HG03280 (cell line): ENCODE measurements around the gene VAPA.

ENCODE experiments used
- ATAC-seq: cut with Tn5 transposase; IDR thresholded peaks from one replicate; pipeline ENCODE4 v1.9.1; 2021; ENCODE audit warnings: mild to moderate bottlenecking, moderate library complexity; ENCODE audit not compliant: unreplicated experiment

Gene VAPA

DNA sequence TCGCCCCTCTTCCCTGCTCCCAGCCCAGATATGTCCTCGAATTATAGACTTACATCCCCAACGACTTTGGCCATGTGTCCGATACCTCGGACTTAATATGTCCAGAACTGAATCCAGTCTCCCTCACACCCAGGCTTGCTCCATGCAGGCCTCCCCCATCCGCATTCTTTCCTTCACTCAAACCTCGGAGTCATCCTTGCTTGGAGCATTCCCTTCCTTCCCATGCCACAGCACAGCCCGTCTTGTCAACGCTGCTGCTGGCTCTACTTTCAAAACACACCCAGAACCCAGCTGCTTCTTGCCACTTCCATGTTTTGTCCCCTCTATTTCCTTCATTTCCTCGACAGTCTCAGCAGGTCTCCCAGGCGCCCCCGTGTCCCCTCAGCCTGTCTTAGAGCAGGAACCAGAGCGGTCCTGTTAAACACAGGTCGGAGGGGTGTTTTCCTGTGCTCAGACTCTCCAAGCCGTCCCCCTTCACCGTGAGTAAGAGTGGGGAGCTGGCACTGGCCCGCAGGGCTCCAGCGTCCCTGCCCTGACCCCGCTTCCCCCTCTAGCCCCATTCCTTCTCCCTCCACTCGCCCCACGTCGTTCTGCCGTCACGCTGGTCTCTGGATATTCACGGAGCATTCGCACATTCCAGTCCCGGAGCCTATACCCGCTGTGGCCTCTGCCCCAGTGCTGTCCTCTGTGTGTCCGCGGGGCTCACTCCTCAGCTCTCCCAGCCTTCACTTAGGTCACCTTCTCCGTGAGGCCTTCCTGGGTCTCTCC is 54.4 kb downstream of the VAPA start:
- no peak for ATAC-seq

- no peak for ATAC-seq
Measured at GRCh38 chr18:9969247-9969646, 55.4 kb downstream of the VAPA start.

DNA sequence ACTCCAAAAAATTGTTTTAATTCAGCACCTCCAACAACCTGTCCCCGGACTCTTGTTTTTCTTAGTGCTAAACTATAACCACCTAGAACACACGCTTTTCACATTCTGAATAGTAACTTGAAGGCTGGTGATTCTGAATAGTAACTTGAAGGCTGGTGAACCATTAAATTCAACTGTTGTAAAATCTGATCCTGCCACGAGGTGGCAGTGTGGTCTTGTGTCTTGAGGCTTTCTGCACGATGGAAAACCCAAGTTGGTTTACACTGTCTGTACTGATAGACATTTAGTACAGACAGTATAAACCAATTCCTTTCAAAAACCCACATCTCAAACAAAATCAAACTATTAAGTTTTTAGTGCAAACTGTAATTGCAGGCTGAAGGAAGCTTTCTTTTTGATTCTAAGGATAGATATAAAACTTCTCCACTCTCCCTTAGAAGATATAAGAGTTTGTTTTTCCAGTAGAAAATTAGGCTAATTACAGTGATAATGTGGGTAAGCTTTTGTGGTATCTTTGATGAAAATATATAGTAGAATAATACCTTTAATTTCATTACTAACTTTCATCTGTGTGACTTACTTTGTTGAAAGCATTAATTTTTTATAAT is 57.6 kb downstream of the VAPA start:
- no peak for ATAC-seq

GRCh38 chr18:9973470-9973869 is 59.7 kb downstream of the VAPA start:
- no peak for ATAC-seq

DNA sequence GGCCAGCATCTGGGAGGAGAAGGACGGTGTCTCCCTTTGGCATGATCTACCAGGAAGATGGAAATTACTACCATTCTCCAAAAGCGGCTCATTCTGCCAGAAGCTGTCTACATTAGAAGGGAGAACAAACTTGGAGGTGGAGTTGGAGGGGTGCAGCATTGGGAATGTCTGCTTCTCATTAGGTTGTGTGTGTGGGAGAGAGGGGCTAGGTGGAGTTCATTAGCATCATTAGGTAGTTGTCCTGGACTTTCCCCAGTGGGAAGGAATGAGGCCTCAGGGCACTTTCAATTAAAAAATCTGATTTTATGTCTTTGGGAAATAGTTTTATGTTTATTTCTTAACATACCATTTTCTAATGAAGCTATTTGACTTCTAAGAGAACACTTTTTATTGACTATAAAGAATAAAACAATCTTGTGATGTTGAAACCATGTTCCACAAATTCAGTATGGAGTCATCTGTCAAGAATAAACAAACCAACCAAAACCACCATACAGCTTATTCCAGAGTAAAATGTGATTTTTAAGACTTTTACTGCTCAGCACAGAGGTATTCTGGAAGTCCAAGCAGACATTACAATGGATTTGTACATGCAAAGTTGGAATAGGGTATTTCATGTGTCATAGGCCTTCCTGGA is 60.6 kb downstream of the VAPA start:
- no peak for ATAC-seq

DNA sequence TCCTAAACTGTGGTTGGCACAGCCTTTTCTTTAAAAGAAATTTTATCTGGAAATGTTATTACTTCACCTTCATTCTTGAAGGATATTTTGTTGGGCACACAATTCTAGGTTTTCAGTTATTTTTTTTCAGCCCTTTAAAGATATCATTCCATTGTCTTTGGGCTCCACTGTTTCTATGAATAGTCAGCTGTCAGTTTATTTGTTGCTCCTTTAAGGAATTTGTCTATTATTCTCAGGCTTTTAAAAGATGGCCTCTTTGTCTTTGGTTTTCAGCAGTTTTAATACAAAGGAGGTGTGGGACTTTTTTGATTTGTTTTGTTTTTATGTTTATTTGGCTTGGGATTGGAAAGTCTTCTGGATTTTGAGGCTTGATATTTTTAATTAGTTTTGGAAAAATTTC is 61.8 kb downstream of the VAPA start:
- ATAC-seq: no peak

- ATAC-seq: no peak
Measured at GRCh38 chr18:9982711-9983110, 68.9 kb downstream of the VAPA start.

GRCh38 chr18:9984080-9984479 is 70.3 kb downstream of the VAPA start:
- no peak for ATAC-seq

DNA sequence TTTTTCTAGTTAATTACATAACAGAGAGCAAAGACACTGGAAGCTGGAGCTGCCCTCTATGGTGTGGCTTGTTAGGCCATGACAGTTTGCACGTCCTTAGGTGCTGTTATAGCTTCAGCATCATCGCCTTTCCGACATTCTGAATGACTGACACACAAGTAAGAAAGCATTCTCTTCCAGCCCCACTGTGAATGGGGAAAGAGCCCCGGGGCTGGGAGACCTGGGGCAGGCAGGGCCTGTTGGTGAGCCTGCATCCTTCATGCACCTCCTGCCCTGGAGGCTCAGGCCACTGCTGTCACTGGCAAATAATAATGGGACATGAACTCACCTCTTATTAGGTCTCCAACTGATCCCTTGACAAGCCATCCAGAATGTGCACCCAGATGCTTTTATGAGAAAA is 71.8 kb downstream of the VAPA start:
- ATAC-seq: no peak

DNA sequence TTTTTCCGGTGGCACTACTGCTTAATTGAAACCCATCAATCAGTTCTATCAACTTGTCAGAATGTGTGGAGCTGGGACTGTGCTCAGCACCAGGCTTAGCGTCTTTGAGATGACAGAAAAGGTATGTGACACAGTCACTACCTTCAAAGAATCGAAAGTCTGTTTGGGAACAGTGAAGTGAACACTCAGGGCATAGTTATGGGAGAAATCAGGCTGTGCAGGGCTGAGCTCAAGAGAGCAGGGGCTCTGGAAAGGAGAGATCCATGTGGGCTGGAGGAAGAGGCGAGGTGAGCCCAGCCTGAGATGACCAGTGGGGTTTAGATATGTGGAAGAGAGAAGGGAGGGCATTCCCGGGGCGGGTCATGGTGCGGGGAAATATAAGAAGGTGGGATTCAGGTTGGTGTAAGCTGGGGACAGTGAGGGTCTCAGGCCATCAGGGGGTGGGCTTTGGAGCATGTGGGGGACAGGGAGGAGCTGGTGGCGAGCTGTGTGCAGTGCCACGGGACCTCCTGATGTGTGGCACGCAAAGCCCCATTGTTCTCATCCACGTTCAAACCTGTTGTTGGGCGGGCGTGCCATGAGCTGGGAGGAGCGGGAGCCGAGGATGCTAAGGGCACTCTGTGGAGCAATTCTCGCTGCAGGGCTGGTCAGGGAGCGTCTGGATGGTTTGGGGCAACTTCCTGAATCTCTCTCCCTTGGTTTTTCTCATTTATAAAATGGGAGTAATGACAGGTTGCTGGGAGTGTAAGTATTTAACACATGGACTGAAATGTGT is 72.5 kb downstream of the VAPA start:
- no peak for ATAC-seq

- ATAC-seq: no peak
Measured at GRCh38 chr18:9987345-9987744, 73.5 kb downstream of the VAPA start.

DNA sequence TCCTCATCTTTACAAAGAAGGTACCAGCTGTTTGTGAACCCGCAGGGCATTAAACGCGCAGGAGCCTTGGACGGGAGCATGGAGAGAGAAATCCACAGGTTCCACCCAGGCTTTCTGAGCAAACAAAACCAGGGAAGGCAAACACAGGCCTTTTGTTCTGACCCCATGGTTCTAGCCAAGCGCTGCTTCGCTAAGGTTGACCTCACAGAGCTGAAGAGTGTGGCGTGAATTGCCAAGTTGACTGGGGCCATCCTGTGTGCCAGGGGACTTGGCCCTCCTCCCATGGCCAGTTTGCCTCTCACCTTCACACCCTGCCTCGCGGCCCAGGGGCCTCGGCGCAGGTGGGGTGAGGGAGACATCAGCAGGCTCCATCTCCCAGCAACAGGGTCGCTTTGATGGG is 74.1 kb downstream of the VAPA start:
- no peak for ATAC-seq

DNA sequence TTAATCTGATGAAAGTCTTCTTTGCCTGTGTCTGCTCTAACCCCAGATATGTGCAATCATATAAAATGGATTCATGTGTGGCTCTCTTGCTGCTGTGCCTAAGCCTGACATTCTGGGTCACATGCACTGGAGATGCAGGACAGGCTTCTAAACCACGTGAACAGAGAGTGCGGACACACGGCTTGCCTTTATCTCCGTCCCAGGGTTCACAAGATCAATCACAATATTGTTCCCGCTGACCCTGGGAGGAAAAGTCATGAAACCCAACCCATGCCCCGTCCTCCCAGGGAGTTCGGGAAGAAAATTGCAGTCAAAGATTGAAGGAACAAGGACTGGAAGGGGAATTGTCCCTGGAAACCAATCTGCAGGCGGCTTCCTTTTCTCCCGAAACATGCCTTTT is 74.8 kb downstream of the VAPA start:
- no peak for ATAC-seq

DNA sequence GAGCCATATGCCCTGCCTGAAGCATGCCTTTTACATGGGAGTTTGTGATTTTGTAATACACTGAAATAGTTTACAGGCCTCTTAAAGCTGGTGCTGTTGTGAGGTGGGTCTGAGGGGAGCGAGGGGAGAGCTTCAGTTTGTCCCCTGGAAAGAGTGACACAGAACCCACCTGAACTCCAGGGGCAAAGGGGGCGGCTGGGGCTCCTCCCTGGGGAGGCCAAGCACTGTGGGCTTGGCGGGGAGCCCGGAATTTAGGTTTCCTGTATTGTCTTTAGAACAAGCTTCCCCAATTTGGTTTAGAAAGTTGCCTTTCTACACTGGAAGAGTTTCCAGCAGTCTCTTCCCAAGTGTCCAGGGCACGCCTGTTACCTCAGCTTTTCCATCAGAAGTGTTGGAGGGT is 75.7 kb downstream of the VAPA start:
- no peak for ATAC-seq

DNA sequence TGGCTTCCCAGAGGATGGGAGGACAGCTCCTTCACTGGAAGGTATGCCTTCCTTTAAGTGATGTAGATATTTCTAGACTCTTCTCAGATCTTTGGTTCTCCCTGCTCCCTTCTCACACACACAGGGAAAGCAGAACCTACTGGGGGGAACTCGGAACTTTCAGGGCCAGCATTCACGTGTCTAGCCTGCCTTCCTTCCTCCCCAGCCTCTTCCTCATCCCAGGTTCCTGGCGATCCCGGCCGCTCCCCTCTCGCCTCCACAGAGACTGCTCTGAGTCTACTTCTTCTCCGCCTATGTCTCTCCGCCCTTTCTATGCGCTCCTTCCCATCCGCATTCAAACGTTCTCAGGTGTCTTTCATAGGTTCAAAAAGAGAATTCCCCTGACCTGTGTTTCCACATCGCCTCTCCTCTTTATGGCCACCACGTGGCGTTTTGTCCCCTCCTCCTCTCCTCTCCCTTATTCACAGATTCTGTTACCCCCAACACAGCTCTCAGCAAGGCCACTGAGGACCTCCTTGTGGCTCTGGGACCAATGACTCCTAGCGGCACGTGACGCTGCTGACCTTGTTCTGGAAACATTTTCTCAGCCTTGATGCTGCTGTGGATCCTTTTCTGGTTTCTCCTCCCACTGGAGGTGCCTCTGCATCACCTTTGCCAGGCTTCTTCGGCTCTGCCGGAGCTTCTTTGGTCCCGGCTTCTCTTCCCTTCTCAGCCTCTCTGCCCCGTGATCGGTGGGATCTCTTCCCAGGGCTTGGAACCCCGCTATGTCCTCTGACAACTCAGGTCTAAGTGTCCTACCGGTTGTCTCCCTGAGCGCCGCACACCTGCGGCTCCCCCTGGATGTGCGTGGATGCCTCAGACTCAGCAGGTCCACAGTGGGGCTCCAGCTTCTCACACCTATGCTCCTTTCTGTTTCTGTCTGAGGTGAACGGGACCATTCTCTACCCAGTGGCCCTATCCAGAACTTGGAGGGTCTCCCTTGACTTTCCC is 77.5 kb downstream of the VAPA start:
- ATAC-seq: no peak

DNA sequence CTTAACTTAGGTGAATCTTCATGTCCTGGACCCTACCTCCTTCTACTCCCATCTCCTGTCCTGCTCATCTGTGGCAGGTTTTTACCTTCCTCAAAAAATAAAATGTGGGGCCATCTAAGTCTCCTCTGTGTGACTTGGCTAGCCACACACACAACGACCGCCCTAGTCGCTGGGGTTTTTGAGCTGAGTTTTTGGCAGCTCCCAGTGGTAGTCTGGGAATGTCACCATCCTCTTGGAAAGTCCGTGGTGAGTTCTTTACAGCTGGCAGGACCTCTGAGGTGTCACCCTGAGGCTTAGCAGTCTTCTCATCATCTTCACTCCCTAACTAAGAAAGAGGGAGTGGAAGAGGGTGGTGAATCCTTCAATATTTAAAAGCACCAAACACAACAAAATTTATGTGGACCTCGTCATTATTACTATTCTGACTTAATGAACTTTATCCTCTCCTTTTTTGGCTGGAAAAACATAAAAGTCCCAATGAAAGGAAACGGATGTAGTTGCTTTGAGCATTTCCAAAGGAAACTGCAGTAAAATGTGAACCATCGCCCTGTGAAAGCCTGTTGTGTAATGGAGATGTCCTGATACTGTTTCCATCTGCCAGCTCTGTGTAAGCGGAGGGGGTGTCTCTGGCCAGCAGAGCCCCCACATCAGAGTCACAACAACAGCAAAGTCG is 78.6 kb downstream of the VAPA start:
- ATAC-seq: no peak

- ATAC-seq: no peak
Measured at GRCh38 chr18:9992973-9993520, 79.2 kb downstream of the VAPA start.

DNA sequence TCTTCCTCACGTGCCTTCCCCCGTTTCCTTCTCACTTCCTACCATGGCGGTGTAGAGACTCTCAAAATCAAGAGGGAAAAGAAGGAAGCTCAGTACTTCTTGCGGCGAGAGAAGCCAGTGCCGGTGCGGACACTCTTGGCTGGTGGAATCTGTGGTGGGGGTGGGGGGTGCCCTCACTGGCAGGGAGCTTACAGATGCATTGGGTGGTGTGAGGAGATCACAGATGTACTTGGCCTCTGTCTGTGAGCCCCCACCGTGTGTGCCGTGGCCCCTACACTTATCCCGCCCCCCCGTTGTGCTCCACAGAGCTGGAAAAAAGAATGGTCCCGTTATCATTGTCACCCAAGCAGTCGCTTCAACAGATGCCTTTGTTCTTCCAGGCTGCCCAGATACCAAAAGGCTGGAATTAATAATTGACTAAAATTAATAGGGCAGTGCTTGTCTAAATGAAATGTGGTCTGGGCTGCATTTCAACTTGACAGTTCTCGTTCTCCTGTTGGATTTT is 79.8 kb downstream of the VAPA start:
- ATAC-seq: no peak

GRCh38 chr18:9994026-9994570 is 80.3 kb downstream of the VAPA start:
- no peak for ATAC-seq
